ENCODE measurements around the gene SCAMP4.

The SCAMP4 gene

DNA sequence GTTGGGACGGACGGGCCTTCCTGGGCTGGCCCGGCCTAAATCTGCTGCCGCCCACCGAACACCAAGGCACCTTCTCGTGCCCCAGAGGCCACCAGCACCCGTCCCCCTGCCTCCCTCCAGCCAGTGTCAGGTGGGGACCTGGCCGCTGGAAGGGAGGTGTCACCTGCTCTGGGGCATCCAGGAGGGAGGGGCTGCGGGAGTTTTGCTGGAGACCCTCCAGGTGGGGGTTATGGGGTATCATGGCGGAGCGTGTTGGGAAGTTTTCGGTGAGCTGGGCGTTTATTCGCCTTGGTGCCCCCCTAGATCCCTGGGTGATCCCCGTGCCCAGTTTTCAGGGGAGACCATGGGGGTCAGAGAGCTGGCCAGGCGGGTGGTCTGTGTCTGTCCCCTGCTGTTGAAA lies 45.4 kb downstream of the SCAMP4 start:
- H3K4me3 ChIP-seq (ENCODE audit: control insufficient read depth, low read depth, low read length), result no peak overlapping the region
- TF ChIP-seq, protein P1, sequence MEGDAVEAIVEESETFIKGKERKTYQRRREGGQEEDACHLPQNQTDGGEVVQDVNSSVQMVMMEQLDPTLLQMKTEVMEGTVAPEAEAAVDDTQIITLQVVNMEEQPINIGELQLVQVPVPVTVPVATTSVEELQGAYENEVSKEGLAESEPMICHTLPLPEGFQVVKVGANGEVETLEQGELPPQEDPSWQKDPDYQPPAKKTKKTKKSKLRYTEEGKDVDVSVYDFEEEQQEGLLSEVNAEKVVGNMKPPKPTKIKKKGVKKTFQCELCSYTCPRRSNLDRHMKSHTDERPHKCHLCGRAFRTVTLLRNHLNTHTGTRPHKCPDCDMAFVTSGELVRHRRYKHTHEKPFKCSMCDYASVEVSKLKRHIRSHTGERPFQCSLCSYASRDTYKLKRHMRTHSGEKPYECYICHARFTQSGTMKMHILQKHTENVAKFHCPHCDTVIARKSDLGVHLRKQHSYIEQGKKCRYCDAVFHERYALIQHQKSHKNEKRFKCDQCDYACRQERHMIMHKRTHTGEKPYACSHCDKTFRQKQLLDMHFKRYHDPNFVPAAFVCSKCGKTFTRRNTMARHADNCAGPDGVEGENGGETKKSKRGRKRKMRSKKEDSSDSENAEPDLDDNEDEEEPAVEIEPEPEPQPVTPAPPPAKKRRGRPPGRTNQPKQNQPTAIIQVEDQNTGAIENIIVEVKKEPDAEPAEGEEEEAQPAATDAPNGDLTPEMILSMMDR (conservative IDR thresholded peaks at IDR 0.05; ENCODE audit: control insufficient read depth, insufficient read depth, low read depth, low read length), result no peak
- DNase-seq (ENCODE audit: low read depth), result no peak

DNA sequence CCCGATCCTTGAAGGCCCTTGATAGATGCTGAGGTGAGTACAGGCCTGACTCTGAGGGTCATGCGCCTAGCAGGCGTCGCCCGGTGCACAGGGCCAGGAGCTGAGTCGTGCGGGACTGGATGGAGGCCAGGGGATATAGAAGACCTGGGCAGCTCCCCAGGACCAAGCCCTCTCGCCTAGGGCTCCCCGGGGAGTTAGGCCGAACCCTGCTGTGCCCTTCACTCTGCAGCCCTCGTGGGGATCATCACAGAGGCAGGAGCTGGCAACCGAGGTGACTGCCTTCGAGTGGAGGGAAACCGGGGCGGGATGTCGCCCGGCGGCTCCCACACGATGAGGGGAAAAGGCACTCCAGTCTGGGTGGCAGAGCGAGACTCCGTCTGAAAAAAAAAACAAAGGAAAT lies 47.4 kb downstream of the SCAMP4 start:
- no peak overlapping the region for H3K4me3 ChIP-seq (ENCODE audit: control insufficient read depth, low read depth, low read length)
- DNase-seq (ENCODE audit: low read depth), result peak; percentile 49
- TF ChIP-seq, protein P1 (conservative IDR thresholded peaks at IDR 0.05; ENCODE audit: control insufficient read depth, insufficient read depth, low read depth, low read length), result no peak

DNA sequence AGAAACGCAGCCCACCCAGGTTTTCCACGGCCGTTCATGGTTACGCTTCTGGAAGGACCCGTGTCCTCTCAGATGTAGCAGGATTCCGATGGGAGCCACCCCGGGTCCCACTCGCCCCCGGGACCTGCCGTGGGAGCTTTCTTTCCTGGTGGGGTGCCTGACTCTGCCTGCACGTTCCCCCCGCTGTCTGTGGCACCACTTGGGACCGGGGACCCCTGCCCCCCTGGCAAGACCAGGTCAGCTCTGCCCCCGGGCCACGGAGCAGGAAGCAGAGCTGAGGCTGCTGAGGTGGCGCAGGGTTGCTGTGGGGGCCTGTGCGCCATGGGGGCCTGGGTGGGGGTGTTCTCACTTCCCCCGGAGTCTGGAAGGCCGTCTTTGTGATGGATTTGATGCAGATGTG lies 47.8 kb downstream of the SCAMP4 start:
- H3K4me3 ChIP-seq (ENCODE audit: control insufficient read depth, low read depth, low read length), result no peak overlapping the region
- TF ChIP-seq, protein P1 (conservative IDR thresholded peaks at IDR 0.05; ENCODE audit: control insufficient read depth, insufficient read depth, low read depth, low read length), result no peak
- DNase-seq (ENCODE audit: low read depth), result no peak

DNA sequence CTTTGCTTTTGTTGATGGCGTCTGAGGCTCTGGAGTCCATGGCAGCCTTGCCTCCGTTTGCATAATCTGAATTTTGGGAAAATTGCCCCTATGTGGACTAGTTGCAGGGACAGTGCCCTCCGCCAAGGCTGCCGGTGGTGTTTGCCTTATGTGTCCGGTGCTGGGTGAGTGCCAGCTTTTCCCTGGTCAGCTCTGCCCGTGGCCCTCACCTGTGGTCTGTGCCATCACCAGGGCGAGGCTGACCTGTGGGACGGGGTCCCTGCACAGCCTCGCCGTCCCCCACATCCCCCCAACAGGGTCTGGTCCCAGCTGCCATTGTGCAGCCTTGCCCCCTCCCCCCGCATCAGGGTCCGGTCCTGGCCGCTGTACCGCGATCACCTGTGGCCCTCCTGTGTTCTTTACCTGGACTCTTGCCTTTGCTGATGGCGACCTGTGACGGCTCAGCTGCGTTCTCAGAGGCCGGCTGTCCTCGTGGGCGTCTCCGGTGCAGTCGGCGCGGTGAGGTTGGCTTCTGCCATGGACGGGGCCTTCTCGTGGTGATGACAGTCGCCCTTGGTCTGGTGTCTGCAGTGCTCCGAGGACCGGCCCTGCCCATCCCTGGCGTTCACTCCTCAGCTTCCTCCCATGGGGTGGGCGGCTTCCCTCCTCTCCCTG lies 48.4 kb downstream of the SCAMP4 start:
- no peak for DNase-seq (ENCODE audit: low read depth)

DNA sequence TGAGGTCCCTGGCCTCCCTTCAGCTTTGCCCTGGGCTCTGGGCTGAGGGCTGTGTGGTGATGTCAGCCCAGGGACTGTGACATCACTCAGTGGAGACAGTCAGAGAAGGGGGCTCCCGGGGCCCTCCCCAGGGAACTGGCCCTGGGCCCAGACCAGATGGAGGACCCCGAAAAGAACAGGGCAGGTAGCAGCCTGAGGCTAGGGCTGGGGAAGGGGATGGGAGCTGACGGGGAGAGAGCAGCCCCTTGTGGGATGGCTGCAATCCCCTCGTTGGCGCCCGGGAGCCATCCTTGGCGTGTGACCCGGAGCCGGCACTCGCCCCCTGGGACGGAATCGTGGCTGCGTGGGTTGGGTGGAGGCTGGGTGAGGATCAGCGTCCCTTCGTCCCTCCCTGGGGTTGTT lies 49.3 kb downstream of the SCAMP4 start:
- H3K4me3 ChIP-seq (ENCODE audit: control insufficient read depth, low read depth, low read length), result no peak overlapping the region
- TF ChIP-seq, protein P1 (conservative IDR thresholded peaks at IDR 0.05; ENCODE audit: control insufficient read depth, insufficient read depth, low read depth, low read length), result no peak
- no peak for DNase-seq (ENCODE audit: low read depth)

More for the DNA sequence above, 48.4 kb downstream of the SCAMP4 start:
- H3K4me3 ChIP-seq (ENCODE audit: control insufficient read depth, low read depth, low read length), result no peak overlapping the region
- TF ChIP-seq, protein P1 (conservative IDR thresholded peaks at IDR 0.05; ENCODE audit: control insufficient read depth, insufficient read depth, low read depth, low read length), result no peak

DNA sequence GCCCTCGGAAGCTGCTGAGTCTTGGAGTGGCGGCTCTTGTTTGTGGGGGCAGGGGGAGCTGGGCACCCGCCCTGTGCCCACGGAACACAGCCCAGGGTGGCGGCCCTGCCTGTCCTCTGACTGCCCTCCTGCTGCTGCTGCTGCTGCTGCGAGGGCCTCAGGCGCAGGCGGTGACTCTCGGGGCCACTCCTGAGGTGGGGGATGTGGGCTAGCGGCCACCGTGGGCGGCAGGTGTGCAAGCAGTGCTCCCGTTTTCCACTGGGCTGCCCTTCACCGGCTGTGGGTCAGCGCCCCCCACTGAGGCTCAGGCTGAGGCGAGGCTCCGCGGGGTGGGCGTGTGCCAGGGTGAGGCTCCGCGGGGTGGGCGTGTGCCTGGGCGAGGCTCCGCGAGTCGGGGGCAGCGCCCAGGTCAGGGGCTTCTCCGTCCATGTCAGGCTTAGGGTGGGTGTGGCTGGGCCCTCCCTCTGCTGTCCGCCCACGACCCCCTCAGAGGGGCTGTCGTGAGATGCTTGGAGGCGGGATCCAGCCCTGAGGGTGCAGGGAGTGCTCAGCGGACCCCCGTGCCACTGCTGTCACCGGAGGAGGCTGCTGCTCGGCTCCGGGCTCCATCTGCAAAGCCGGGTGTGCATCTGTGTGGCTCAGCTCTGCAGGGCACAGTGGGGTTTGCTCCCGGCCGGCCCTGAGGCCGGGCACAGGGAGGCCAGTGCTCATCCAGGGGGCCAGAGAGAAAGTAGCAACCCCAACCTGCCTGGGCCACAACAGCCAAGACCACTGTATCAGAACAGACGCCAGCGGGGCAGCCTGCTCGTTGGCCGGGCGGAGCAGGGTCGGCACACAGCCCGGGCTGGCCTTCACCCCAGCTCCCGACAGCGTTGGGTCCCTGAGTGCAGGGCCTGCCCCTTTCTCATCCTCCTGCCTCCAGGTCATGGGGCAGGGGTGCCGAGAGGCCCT lies 50.2 kb downstream of the SCAMP4 start:
- TF ChIP-seq, protein P1 (conservative IDR thresholded peaks at IDR 0.05; ENCODE audit: control insufficient read depth, insufficient read depth, low read depth, low read length), result no peak
- H3K4me3 ChIP-seq (ENCODE audit: control insufficient read depth, low read depth, low read length), result no peak overlapping the region
- DNase-seq (ENCODE audit: low read depth), result no peak
